Large intestine (tissue), 12 donors: ENCODE results near the gene MAP3K12. TPM values are rescaled to one million over a fixed set of nuclear protein-coding genes. Genes with fewer than 3 reads are reported as not detected.
A peak's percentile ranks its signal among the peaks of the same experiment; 100 is the strongest.
"Not testable (repeated sequence)": the region's sequence is repeated elsewhere in the genome, so short reads cannot be mapped to it uniquely, and the experiment has no call there.

ENCODE experiments used
- DNase-seq, 2 donors: peaks; one replicate each; pipeline versions ENCODE4 v3.0.0 to v3.0.0-alpha.2; 2013
- H3K27ac ChIP-seq: one replicate; pipeline ENCODE4 v1.5.1; 2013; ENCODE audit warnings: low read length
- H3K27me3 ChIP-seq: 2 replicates; pipeline ENCODE4 v1.6.1; 2013; ENCODE audit warnings: low read length; ENCODE audit not compliant: control insufficient read depth, insufficient read depth
- H3K36me3 ChIP-seq: 2 replicates; pipeline ENCODE4 v1.6.1; 2013; ENCODE audit warnings: low read length; ENCODE audit not compliant: control insufficient read depth, insufficient read depth
- H3K4me1 ChIP-seq: one replicate; pipeline ENCODE4 v1.6.1; 2013; ENCODE audit warnings: low read length; ENCODE audit not compliant: control insufficient read depth, insufficient read depth
- H3K4me3 ChIP-seq: one replicate; pipeline ENCODE4 v1.5.1; 2013; ENCODE audit warnings: low read length
- H3K9me3 ChIP-seq: one replicate; pipeline ENCODE4 v1.6.1; 2013; ENCODE audit warnings: mild to moderate bottlenecking, low read depth, low read length, moderate library complexity; ENCODE audit not compliant: control insufficient read depth
- WGBS: methylation state at CpG from one replicate; pipeline ENCODE4 v1.1.5; 2013; ENCODE audit warnings: low lambda C conversion rate; ENCODE audit not compliant: insufficient coverage; 5-methylcytosine and 5-hydroxymethylcytosine counted together
- long read RNA-seq, 11 donors: transcript quantifications; one replicate each; lab custom pipeline, GENCODE V29; 2026
- polyA plus RNA-seq: library from polyadenylated mRNA; unstranded; fragments of 120-200 nt; gene quantifications from one replicate; pipeline ENCODE4 v1.2.1, GENCODE V29; 2013

Gene MAP3K12
- polyA plus RNA-seq: 13.7 TPM
- long read RNA-seq, donor 1, partial matches to known transcripts: 0 of 2 reads
- long read RNA-seq, donor 1, other reads (novel, unspliced or antisense): 0 of 2 reads
- long read RNA-seq, donor 2, full-length matches to known transcripts: 1 of 1 reads
- long read RNA-seq, donor 2, partial matches to known transcripts: 0 of 1 reads
- long read RNA-seq, donor 2, other reads (novel, unspliced or antisense): 0 of 1 reads
- long read RNA-seq, donor 3: 0 reads
- long read RNA-seq, donor 4: 0 reads
- long read RNA-seq, donor 5, partial matches to known transcripts: 0 of 2 reads
- long read RNA-seq, donor 5, other reads (novel, unspliced or antisense): 0 of 2 reads
- long read RNA-seq, donor 6, partial matches to known transcripts: 0 of 2 reads
- long read RNA-seq, donor 6, other reads (novel, unspliced or antisense): 0 of 2 reads
- long read RNA-seq, donor 7, partial matches to known transcripts: 0 of 1 reads
- long read RNA-seq, donor 7, other reads (novel, unspliced or antisense): 0 of 1 reads
- long read RNA-seq, donor 8, partial matches to known transcripts: 8 of 8 reads
- long read RNA-seq, donor 8, other reads (novel, unspliced or antisense): 0 of 8 reads
- long read RNA-seq, donor 9, partial matches to known transcripts: 0 of 1 reads
- long read RNA-seq, donor 9, other reads (novel, unspliced or antisense): 0 of 1 reads
- long read RNA-seq, donor 10, partial matches to known transcripts: 0 of 1 reads
- long read RNA-seq, donor 10, other reads (novel, unspliced or antisense): 0 of 1 reads
- long read RNA-seq, donor 11, partial matches to known transcripts: 0 of 2 reads
- long read RNA-seq, donor 11, other reads (novel, unspliced or antisense): 0 of 2 reads

- H3K27me3 ChIP-seq: no peaks in the 10 kb centered on the region
- H3K9me3 ChIP-seq: no peaks in the 10 kb centered on the region
- peak within 1 kb of the TSS; percentile 67 for H3K4me3 ChIP-seq
- WGBS: 6% methylated on average over 2 of the region's 51 CpGs
- DNase-seq: peak; percentile 50 to 62
- H3K36me3 ChIP-seq: peaks cover 15% of the 10 kb centered on the region
- H3K27ac ChIP-seq: peak within 1 kb of the TSS; percentile 90
- peaks cover 41% of the 10 kb centered on the region for H3K4me1 ChIP-seq
Observed at GRCh38 chr12:53499266-53500141, at the start of gene MAP3K12. TSS of gene MAP3K12 (minus strand) at chr12:53499458. CDS start at chr12:53487391, 12,067 bp downstream.

GRCh38 chr12:53548354-53548753, 49.1 kb upstream of the MAP3K12 start:
- not testable (repeated sequence) for H3K4me3 ChIP-seq, DNase-seq, H3K27ac ChIP-seq, H3K27me3 ChIP-seq, H3K4me1 ChIP-seq, H3K9me3 ChIP-seq
- H3K36me3 ChIP-seq: peaks cover 45% of the 10 kb centered on the region
- 88% methylated on average over 2 of the region's 6 CpGs for WGBS

GRCh38 chr12:53543539-53543938, 44.3 kb upstream of the MAP3K12 start:
- Histone ChIP-seq H3K36me3 (peaks cover 39% of the 10 kb centered on the region), H3K27ac (no peak overlapping the region)
- WGBS: no CpG with 5 or more reads among the region's 5 CpGs

GRCh38 chr12:53539526-53539925, 40.3 kb upstream of the MAP3K12 start:
- Histone ChIP-seq H3K4me3 (no peak overlapping the region), H3K4me1 (peaks cover 7% of the 10 kb centered on the region), H3K36me3 (peaks cover 52% of the 10 kb centered on the region), H3K27ac (no peak overlapping the region), H3K9me3 (no peaks in the 10 kb centered on the region), H3K27me3 (no peaks in the 10 kb centered on the region)
- DNase-seq: no peak
- WGBS: no CpG with 5 or more reads among the region's 3 CpGs

More at GRCh38 chr12:53543539-53543938, 44.3 kb upstream of the MAP3K12 start:
- Histone ChIP-seq H3K9me3 (no peaks in the 10 kb centered on the region), H3K27me3 (no peaks in the 10 kb centered on the region), H3K4me1 (peaks cover 4% of the 10 kb centered on the region), H3K4me3 (no peak overlapping the region)
- DNase-seq: peak; percentile 35 to 45

GRCh38 chr12:53538209-53538689, 39.0 kb upstream of the MAP3K12 start:
- Histone ChIP-seq H3K36me3 (peaks cover 62% of the 10 kb centered on the region), H3K27me3 (no peaks in the 10 kb centered on the region), H3K27ac (peak overlapping the region; percentile 47), H3K4me3 (no peak overlapping the region), H3K9me3 (no peaks in the 10 kb centered on the region), H3K4me1 (peaks cover 7% of the 10 kb centered on the region)
- no CpG with 5 or more reads among the region's 1 CpG for WGBS
- peak; percentile 72 to 90 for DNase-seq

- no CpG with 5 or more reads among the region's 3 CpGs for WGBS
- H3K27me3 ChIP-seq: no peaks in the 10 kb centered on the region
- no peaks in the 10 kb centered on the region for H3K9me3 ChIP-seq
- H3K27ac ChIP-seq: no peak overlapping the region
- DNase-seq: no peak
- H3K4me1 ChIP-seq: peaks cover 7% of the 10 kb centered on the region
- no peak overlapping the region for H3K4me3 ChIP-seq
- peaks cover 68% of the 10 kb centered on the region for H3K36me3 ChIP-seq
Observed at GRCh38 chr12:53536962-53537361, 37.7 kb upstream of the MAP3K12 start.

GRCh38 chr12:53533471-53533870, 34.2 kb upstream of the MAP3K12 start:
- Histone ChIP-seq H3K4me3 (no peak overlapping the region), H3K36me3 (peaks cover 73% of the 10 kb centered on the region), H3K27ac (no peak overlapping the region), H3K4me1 (peaks cover 3% of the 10 kb centered on the region), H3K9me3 (no peaks in the 10 kb centered on the region), H3K27me3 (no peaks in the 10 kb centered on the region)
- DNase-seq: no peak
- 50% methylated on average over 1 of the region's 2 CpGs for WGBS

- no peak for DNase-seq
- no peak overlapping the region for H3K4me3 ChIP-seq
- no peaks in the 10 kb centered on the region for H3K9me3 ChIP-seq
- H3K27me3 ChIP-seq: no peaks in the 10 kb centered on the region
- H3K4me1 ChIP-seq: no peaks in the 10 kb centered on the region
- no peak overlapping the region for H3K27ac ChIP-seq
- WGBS: no CpG with 5 or more reads among the region's 7 CpGs
- peaks cover 73% of the 10 kb centered on the region for H3K36me3 ChIP-seq
Observed at GRCh38 chr12:53532524-53533445, 33.5 kb upstream of the MAP3K12 start.

GRCh38 chr12:53532021-53532420, 32.8 kb upstream of the MAP3K12 start:
- H3K27ac ChIP-seq: no peak overlapping the region
- no peak overlapping the region for H3K4me3 ChIP-seq
- H3K4me1 ChIP-seq: no peaks in the 10 kb centered on the region
- 80% methylated on average over 2 of the region's 3 CpGs for WGBS
- no peak for DNase-seq
- no peaks in the 10 kb centered on the region for H3K27me3 ChIP-seq
- H3K36me3 ChIP-seq: peaks cover 73% of the 10 kb centered on the region
- no peaks in the 10 kb centered on the region for H3K9me3 ChIP-seq
